Measurements from ENCODE around the gene SOAT1.

SOAT1 gene

DNA sequence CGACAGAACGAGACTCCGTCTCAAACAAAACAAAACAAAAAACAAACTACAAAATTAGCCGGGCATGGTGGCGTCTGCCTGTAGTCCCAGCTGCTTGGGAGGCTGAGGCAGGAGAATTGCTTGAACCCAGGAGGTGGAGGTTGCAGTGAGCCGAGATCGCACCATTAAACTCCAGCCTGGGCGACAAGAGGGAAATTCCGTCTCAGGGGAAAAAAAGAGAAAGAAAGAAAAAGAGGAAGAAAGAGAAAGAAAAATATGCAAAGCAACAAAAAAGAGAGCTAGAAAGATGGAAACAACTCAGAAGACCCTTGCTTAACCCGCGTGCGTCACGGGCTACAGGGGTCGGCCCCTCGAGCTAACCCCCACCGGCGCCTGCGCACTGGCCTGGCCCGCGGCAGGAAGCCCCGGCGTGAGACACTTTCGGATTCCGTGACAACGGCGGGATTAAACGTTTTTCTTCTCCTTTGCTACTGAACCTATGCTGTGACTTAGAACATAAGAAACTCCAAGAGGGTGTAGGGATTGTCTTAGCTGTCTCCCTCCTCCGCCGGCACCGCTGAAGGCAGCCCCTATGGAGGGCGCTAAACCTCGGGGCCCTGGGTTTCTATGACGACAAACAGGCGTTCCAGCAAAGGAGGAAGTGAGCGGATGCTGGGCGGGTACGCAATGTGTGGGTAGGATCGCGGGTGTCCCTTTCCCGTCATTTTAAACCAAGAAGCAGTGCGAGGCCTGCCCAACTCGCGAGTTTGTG lies 71.9 kb downstream of the SOAT1 start, which contains the start of gene AXDND1:
AXDND1 (plus strand) TSS at position 630 of the 751 bp plus-strand sequence. CDS start 539 bp downstream, outside the sequence.
- POLR2A ChIA-PET = interaction anchor here (0.6 to 2.2 kb wide), 6 partner anchors 8 to 285 kb away, joined by 3 to 12 read pairs (median 3); partner anchors contain the start of genes SOAT1 and TOR3A
- CTCF ChIA-PET = interaction anchor here (1.1 kb wide), 1 partner anchor 244 kb away, joined by 5 read pairs; no protein-coding TSS in a partner anchor
- peak; percentile 72 for TF ChIP-seq L3MBTL2 (conservative IDR thresholded peaks at IDR 0.05)
- no peak for TF ChIP-seq ZNF384 (IDR thresholded peaks at IDR 0.05)
- TF ChIP-seq SUZ12 (IDR thresholded peaks at IDR 0.05) = no peak
- TF ChIP-seq SP1 (IDR thresholded peaks at IDR 0.05) = no peak
- 0 out of 2 replicates have a peak, but pooled peaks have one; percentile 21 for TF ChIP-seq ARNT (IDR thresholded peaks at IDR 0.05)
- TF ChIP-seq HDGF (IDR thresholded peaks at IDR 0.05; ENCODE audit: borderline replicate concordance) = no peak
- no peak for TF ChIP-seq NFRKB (IDR thresholded peaks at IDR 0.05)
- TF ChIP-seq BHLHE40 (IDR thresholded peaks at IDR 0.05; ENCODE audit: borderline replicate concordance) = no peak
- TF ChIP-seq FOXK2 (IDR thresholded peaks at IDR 0.05) = no peak
- TF ChIP-seq ELF4 (IDR thresholded peaks at IDR 0.05) = peak; percentile 65
- peak; percentile 86 for DNase-seq (ENCODE audit: extremely low spot score)

DNA sequence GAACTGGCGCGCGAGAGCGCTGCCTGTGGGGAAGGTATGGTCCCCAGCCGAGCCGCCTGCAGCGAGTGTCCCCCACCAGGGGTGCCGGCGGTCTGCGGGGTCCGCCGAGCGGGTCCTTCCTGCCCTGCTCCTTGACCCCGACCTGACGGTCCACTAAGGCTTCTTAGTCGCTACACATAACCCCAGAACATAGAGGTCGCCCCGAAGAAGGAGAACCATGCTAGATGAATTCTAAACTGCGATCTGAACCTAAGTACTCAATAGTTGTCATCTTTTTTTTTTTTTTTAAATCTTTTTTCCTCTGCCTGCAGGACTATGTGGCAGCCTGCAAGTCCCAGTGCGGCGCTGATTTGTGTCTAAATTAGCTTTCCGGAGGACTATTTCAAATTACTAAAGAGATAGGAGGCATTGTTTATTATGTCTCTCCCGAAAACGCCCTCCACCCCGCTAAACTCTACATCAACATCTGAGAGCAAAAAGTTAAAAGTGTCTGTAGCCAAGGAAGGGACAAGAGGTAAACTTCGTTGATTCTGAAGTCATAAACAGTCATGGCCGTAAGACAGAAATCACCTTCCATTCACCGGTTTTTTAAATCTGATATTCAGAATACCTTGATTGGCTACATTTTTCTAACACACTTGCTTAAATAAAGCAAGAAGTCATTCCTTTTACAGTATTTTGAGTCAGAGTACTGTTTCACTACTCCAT lies 72.7 kb downstream of the SOAT1 start:
- CTCF ChIA-PET = no interaction called here
- no peak for DNase-seq (ENCODE audit: extremely low spot score)
- TF ChIP-seq ELF4 (IDR thresholded peaks at IDR 0.05) = no peak
- TF ChIP-seq ZNF384 (IDR thresholded peaks at IDR 0.05) = peak; percentile 49
- POLR2A ChIA-PET = interaction anchor here (0.6 to 2.2 kb wide), 4 partner anchors 72 to 286 kb away, joined by 3 to 12 read pairs (median 3); partner anchors contain the start of genes SOAT1 and TOR3A

GRCh38 chr1:179369751-179370341 lies 76.2 kb downstream of the SOAT1 start:
- TF ChIP-seq LEF1 (IDR thresholded peaks at IDR 0.05; ENCODE audit: borderline replicate concordance) (no peak), L3MBTL2 (conservative IDR thresholded peaks at IDR 0.05) (peak; percentile 18; the same call in 1 of the 2 replicates)
- ChIA-PET POLR2A (no interaction called here), CTCF (interaction anchor here (0.6 to 1.6 kb wide), 4 partner anchors 15 to 209 kb away, joined by 3 to 8 read pairs (median 4); partner anchors contain the start of gene SOAT1)
- peak; percentile 74 for DNase-seq (ENCODE audit: extremely low spot score)

DNA sequence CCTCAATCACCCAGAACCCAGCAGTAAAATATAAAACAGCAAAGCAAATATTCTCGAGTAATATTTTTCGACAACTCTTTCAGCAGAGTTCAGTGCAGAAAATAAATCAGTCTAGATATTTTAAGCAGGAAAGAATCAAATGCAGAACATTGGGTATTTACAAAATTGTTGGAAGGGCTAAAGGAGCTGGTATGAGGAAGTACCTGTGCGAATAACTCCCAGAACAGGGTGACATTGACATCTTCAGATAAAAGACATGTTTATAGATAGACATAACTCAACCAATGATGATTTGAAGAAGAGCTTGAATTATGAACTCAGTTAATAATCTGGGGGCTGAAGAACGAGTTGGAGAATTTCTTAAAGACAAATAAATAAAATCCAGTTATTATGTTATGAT lies 78.6 kb downstream of the SOAT1 start:
- no peak for TF ChIP-seq FOXM1 (IDR thresholded peaks at IDR 0.05; ENCODE audit: borderline replicate concordance)
- TF ChIP-seq FOXA1 (IDR thresholded peaks at IDR 0.05) = no peak
- no peak for TF ChIP-seq SP1 (IDR thresholded peaks at IDR 0.05)
- no peak for TF ChIP-seq L3MBTL2 (conservative IDR thresholded peaks at IDR 0.05)
- TF ChIP-seq HDGF (IDR thresholded peaks at IDR 0.05; ENCODE audit: borderline replicate concordance) = no peak
- TF ChIP-seq FOXK2 (IDR thresholded peaks at IDR 0.05) = no peak
- no peak for TF ChIP-seq ARNT (IDR thresholded peaks at IDR 0.05)
- TF ChIP-seq BHLHE40 (IDR thresholded peaks at IDR 0.05; ENCODE audit: borderline replicate concordance) = no peak
- TF ChIP-seq LEF1 (IDR thresholded peaks at IDR 0.05; ENCODE audit: borderline replicate concordance) = no peak
- TF ChIP-seq NFRKB (IDR thresholded peaks at IDR 0.05) = no peak
- TF ChIP-seq PKNOX1 (IDR thresholded peaks at IDR 0.05) = no peak
- TF ChIP-seq TARDBP (IDR thresholded peaks at IDR 0.05) = no peak
- no peak for TF ChIP-seq ZNF384 (IDR thresholded peaks at IDR 0.05)
- no peak for TF ChIP-seq ELF4 (IDR thresholded peaks at IDR 0.05)
- ChIA-PET CTCF (interaction anchor here (0.7 kb wide), 1 partner anchor 128 kb away, joined by 3 read pairs; no protein-coding TSS in a partner anchor), POLR2A (no interaction called here)
- no peak for DNase-seq (ENCODE audit: extremely low spot score)

- no peak for DNase-seq (ENCODE audit: extremely low spot score)
- TF ChIP-seq ELF4 (IDR thresholded peaks at IDR 0.05) = no peak
- ChIA-PET CTCF (no interaction called here), POLR2A (no interaction called here)
Observed at GRCh38 chr1:179376223-179376622, 82.6 kb downstream of the SOAT1 start.

DNA sequence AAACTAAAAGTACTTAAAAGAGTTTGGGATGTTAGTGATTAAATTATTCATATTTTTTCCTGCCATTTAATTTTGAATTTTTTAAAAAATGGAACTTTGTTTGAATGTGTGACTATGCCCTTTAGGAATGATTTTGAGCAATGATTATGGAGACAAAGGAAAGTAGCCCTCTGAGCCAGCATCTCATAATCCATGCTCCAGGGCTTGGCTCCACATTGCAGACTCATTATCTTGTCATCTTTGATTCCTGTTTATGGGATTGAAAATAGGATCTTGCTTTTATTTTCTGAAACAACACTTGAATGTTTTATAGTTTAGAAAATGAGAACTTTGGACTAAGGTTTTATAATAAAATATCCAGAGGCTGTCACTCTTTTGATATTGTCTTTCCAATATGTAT lies 86.7 kb downstream of the SOAT1 start:
- ChIA-PET POLR2A (no interaction called here), CTCF (no interaction called here)
- TF ChIP-seq L3MBTL2 (conservative IDR thresholded peaks at IDR 0.05) = no peak
- no peak for TF ChIP-seq PKNOX1 (IDR thresholded peaks at IDR 0.05)
- TF ChIP-seq BHLHE40 (IDR thresholded peaks at IDR 0.05; ENCODE audit: borderline replicate concordance) = no peak
- no peak for TF ChIP-seq ZNF384 (IDR thresholded peaks at IDR 0.05)
- TF ChIP-seq CTBP1 (IDR thresholded peaks at IDR 0.05; ENCODE audit: borderline replicate concordance) = no peak
- TF ChIP-seq TARDBP (IDR thresholded peaks at IDR 0.05) = no peak
- TF ChIP-seq FOXM1 (IDR thresholded peaks at IDR 0.05; ENCODE audit: borderline replicate concordance) = no peak
- TF ChIP-seq LEF1 (IDR thresholded peaks at IDR 0.05; ENCODE audit: borderline replicate concordance) = no peak
- no peak for TF ChIP-seq SP1 (IDR thresholded peaks at IDR 0.05)
- no peak for TF ChIP-seq FOXK2 (IDR thresholded peaks at IDR 0.05)
- TF ChIP-seq ARNT (IDR thresholded peaks at IDR 0.05) = no peak
- TF ChIP-seq HDGF (IDR thresholded peaks at IDR 0.05; ENCODE audit: borderline replicate concordance) = no peak
- no peak for TF ChIP-seq NFRKB (IDR thresholded peaks at IDR 0.05)
- no peak for TF ChIP-seq ELF4 (IDR thresholded peaks at IDR 0.05)
- TF ChIP-seq SUZ12 (IDR thresholded peaks at IDR 0.05) = no peak
- no peak for DNase-seq (ENCODE audit: extremely low spot score)

Data from HEK293T (cell line).